ENCODE measurements around the gene MEGF10. TPM values are rescaled to one million over a fixed set of nuclear protein-coding genes. Genes with fewer than 3 reads are reported as not detected.
A peak's percentile ranks its signal among the peaks of the same experiment; 100 is the strongest.

Gene MEGF10
- total RNA-seq, 1 donor from 2014 or later, result 0.43 TPM

DNA sequence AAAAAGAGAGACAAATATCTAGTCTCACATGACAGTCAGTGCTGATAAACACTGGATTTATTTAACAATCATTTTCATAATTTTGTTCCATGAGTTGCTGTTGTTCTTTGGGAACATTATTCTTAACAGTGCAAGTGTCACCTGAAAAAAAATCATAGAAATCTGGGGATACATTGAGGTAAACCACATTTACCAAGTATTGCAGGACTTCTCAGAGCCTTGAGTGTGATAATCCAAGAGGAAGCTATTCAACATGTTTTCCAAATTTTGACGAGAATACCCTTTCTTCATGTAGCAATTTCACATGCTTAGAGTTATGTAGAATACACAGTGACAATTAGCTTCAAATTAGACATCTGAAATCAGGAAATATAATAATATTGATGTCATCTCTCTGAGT lies 108.5 kb downstream of the MEGF10 start:
- intact Hi-C loops (cut with DNase I), result no loop called here
- DNase-seq (ENCODE audit: missing footprints) (no peak), ATAC-seq (no peak)

DNA sequence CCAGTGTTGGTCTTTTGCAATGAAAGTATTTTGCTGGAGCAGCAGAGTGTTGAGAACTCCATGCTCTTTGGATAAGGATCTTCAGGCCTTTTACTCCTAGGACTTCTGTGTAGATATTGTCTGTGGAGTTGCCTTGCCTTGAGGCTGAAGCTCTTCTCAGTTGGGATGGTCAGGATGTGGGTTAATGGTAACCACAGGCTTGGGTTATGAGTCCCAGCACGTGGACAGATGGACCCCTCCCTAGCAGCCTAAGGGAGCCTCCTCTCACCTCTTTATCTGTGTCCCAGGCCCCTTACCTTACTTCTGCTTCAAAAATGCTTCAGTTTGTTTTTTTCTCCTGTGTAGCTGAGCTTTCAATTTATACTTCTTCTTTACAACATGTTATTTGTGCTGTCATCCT lies 109.9 kb downstream of the MEGF10 start:
- intact Hi-C loops (cut with DNase I), result no loop called here
- ATAC-seq (no peak), DNase-seq (ENCODE audit: missing footprints) (no peak)

DNA sequence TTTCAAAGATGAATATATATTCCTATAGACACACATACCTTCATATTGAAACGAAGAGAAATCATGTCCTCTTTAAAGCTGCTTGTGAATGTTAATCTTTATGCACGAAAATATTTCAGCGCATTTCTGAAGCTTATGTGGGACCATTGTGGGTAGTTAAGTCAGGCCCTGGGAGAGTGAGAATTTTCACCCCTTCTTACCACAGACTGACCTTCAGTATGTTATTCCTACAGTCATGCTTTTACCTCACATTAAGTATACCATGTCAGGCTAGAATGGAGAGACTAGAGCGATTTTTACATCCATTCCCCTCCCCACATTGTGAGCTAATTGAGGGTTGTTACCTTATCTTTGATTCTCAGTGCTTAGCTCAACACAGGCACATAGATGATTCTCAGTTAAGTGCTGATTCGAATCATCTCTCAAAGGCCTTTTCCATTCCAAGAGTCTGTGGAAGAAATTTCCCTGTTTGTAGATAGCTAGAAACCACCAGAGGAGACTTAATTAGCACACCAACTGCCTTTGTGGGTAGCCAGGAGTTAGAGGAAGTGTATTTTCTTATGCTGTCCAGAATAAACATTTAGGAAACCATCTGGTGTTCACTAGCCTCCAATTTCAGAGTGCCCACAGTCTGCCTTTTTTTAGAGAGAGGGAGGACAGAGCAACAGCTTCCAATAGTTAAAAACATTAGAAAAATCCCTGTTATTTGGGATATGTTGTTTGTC lies 110.5 kb downstream of the MEGF10 start:
- intact Hi-C loops (cut with DNase I), result no loop called here
- no peak for ATAC-seq
- DNase-seq (ENCODE audit: missing footprints), result no peak

DNA sequence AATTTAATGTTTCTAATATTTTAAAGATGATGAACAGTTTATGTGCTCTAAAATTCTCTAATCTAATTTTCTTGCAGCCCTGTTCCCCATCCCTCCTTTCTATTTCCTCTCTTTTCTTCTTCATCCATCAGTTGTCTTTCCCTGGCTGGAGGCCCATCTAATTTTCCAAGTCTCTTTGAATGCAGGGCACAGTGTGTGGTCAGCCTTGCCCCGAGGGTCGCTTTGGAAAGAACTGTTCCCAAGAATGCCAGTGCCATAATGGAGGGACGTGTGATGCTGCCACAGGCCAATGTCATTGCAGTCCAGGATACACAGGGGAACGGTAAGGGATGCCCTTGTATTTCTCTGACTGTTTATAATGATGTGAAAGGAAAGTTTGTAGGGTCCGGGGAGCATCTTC lies 111.8 kb downstream of the MEGF10 start:
- ATAC-seq (no peak), DNase-seq (ENCODE audit: missing footprints) (no peak)
- intact Hi-C loops (cut with DNase I), result no loop called here

DNA sequence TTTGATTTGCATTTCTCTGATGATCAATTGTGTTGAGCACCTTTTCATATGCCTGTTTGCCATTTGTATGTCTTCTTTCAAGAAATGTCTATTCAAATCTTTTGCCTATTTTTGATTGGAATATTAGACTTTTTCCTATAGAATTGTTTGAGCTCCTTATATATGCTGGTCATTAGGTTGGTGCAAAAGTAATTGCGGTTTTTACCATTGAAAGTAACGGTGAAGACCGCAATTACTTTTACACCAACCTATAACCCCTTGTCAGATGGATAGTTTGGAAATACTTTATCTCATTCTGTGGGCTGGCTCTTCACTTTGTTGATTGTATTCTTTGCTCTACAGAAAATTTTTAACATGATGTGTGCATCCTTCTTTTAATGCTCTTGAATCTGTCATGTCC lies 113.6 kb downstream of the MEGF10 start:
- ATAC-seq (no peak), DNase-seq (ENCODE audit: missing footprints) (no peak)

DNA sequence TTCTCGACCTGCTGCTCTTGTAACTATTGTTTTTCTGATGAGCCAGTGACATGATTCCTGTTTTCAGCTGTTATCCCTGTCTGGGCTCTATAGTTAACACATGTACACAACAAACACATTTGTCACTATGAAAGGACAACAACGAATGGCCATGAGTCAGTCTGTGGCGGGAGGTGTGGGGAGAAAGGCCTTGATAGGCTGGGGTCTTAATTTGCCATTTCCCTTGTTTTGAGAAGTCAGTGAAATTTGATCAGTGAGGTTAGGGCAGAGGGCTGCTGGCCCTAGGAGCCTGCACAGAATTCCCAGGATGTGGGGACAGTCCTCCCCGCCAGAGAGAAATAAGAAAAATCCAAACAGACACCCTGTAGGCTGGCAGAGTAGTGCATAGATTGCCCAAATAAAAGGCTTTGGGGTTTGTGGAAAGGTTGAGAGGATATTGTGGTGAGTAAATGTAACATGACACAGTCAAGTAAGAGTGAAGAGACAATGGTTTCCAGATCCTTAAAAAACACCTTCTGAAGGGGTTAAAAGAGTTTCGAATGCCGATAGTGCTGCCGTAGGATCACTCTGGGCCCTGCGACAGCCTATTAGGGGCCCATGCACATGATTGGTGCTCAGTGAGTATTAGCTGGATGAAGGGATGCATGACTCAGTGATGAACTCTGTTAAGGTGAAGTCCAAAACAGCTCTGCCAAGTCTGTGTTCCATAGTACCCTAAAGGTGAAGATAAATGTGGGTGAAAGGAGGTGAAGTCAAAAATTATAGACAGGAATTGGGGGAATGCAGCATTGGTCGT lies 115.9 kb downstream of the MEGF10 start:
- ATAC-seq, result no peak
- intact Hi-C loops (cut with DNase I), result no loop called here
- DNase-seq (ENCODE audit: missing footprints), result no peak

More for the DNA sequence above, 113.6 kb downstream of the MEGF10 start:
- intact Hi-C loops (cut with DNase I), result no loop called here

DNA sequence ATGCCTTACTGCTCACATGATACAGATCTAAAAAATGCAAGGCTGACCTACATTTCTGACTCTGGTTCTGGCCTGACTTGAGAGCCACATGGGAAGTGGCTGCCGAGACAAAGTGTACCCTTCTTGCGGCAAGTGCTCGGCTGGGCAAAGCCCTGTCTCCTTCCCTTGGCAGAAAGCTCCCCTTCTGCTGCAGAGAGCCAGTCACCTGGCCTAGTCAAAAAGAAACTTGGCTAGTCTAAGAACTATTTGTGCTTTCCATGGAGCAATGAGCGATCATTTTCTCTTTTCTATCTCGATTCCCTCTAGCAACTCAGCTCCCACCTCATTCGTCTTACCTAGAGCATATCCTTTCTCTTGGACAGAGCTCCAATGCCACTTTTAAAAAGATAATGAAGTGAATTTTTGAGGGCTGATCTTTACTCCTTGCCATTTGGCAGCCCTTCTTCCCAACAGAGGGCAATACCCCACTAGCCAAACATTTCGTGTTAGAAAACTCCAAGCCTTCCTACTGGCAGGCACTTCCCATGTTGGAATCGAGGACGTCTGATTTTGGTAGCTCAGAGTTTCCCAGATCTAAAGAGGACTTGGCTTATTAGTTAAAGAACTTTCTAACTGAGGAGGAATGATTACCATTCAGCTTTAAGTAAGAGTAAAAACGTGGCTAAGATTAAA lies 118.8 kb downstream of the MEGF10 start:
- DNase-seq (ENCODE audit: missing footprints) (no peak), ATAC-seq (peak; percentile 67)
- intact Hi-C loops (cut with DNase I), result no loop called here

DNA sequence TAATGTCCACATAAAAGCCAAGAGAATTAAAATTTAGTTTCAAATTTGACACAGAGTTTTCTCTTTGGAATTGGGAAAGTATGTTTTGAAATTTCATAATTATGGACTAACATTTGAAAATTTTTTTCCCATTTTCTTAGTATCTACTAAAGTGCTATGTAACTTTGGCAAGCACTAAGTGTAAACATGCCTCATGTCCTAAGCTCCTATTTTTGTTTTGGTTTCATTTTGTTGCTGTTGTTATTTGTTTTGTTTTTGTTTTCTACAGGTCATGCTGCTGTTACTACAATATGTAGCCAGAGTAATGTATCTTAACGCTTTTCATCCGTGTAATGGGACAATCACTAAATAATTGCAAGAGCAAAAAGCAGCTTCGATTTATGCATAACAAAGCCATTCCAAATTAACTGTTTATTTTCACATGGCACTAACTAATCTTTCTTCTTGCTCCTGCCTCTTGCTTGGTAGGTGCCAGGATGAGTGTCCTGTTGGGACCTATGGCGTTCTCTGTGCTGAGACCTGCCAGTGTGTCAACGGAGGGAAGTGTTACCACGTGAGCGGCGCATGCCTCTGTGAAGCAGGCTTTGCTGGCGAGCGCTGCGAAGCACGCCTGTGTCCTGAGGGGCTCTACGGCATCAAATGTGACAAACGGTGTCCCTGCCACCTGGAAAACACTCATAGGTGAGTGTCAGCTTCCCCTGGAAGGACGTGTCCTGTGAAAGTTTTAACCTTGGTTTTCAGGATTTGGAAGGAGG lies 119.5 kb downstream of the MEGF10 start:
- no peak for ATAC-seq
- intact Hi-C loops (cut with DNase I), result no loop called here

DNA sequence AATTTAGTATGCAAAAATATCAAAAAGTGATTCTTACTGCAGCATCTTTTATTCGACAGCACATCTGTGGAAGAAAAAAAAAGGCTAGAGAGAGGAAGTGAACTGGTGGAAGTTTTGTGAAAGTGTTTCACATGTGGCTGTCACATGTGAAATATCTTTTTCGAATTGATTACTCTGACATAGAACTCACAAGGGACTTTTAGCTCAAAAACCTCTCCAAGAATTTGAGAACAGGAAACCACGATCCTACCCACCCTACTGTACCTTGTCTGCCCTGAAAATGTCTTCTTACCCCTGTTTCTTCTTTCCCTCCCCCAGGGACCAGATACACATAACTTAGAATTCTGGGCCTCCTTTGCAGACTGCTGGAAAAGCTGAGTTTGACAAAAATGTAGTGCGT lies 120.4 kb downstream of the MEGF10 start:
- ATAC-seq (no peak), DNase-seq (ENCODE audit: missing footprints) (no peak)
- intact Hi-C loops (cut with DNase I), result no loop called here

More for the DNA sequence above, 119.5 kb downstream of the MEGF10 start:
- DNase-seq (ENCODE audit: missing footprints), result no peak

DNA sequence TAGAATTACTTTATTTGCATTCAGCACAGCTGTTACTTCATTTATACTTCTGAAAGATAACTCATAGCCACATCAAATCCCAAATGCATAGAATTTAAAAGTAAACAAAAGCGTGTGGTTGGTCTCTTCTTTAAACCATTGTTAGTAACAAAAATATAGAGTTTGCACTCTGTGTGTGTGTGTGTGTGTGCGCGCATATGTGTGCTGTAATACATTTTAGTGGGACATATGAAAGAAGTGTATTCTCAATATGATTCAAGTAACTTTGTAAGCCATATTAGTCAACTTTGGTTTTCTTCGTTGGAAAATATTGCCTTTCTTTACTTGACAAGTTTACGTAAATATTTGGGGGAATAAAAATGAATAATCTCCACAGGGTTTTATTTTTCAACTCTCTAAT lies 120.8 kb downstream of the MEGF10 start:
- no peak for ATAC-seq
- intact Hi-C loops (cut with DNase I), result no loop called here
- DNase-seq (ENCODE audit: missing footprints), result no peak

DNA sequence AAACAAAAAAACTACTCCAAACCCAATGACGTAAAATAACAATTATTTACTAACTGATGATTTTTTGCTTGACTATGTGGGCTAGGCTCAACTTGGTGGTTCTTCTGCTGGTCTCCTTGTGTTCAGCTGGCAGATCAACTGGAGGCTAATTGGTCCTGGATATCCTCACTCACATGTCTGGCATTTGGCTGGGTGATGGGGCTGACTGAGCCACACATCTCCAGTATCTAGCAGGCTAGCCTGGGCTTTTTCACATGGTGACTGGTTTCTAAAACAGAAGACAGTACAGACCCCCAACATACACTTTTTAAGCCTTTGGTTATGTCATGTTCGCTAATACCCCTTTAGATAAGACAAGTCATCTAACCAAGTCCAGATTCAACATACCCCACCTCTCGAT lies 122.1 kb downstream of the MEGF10 start:
- ATAC-seq (no peak), DNase-seq (ENCODE audit: missing footprints) (no peak)
- intact Hi-C loops (cut with DNase I), result no loop called here

DNA sequence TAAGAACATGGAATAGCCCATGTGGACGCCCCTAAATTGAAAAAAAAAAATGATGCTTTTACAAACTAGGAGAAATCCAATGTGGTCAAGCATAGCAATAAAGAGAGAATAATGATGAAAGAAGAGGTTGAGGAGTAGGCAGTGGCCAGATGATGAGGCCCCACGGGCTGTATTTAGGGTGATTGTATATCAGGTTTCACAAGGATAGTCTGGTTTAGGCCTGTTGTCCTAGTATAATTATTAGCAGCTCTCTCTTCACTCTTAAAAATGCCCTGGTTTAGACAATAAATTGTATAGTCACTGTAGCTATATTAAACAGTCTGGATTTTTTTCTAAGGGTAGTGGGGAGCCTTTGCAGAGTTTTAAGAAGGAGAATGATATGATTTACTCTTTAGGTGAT lies 124.4 kb downstream of the MEGF10 start:
- intact Hi-C loops (cut with DNase I), result no loop called here
- DNase-seq (ENCODE audit: missing footprints) (no peak), ATAC-seq (no peak)

DNA sequence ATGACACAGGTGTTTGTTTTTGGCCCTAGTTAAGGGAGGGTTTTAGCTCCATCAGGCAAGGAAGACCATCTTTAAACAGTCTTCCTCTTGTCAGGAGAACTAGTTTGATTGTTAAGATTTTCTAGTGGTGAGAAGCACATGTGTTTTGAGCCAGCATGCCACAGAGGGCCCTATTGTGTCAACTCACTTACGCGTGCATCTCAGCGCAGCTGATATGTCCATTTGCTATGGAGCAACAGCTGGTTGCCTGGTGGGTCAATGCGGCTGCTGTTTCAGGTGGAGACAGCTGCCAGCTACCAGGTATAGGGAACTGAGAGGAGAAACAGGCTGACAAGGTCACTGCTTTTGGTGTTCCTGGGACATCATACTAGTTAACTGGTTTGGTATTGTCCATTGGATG lies 126.3 kb downstream of the MEGF10 start:
- intact Hi-C loops (cut with DNase I), result no loop called here
- no peak for DNase-seq (ENCODE audit: missing footprints)

DNA sequence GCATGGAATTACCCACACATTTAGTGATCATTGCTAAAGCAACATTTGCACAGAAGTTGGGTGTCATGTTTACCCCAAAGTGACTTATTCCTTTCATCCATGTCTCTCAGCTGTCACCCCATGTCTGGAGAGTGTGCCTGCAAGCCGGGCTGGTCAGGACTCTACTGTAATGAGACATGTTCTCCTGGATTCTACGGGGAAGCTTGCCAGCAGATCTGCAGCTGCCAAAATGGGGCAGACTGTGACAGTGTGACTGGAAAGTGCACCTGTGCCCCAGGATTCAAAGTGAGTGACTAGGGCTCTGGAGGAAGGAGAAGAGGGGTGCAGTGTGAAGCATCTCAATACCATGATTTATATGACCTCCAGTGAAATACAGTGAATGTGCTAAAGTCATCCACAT lies 126.9 kb downstream of the MEGF10 start:
- DNase-seq (ENCODE audit: missing footprints), result no peak
- intact Hi-C loops (cut with DNase I), result no loop called here
- peak; percentile 42 for ATAC-seq

More for the DNA sequence above, 126.3 kb downstream of the MEGF10 start:
- no peak for ATAC-seq

DNA sequence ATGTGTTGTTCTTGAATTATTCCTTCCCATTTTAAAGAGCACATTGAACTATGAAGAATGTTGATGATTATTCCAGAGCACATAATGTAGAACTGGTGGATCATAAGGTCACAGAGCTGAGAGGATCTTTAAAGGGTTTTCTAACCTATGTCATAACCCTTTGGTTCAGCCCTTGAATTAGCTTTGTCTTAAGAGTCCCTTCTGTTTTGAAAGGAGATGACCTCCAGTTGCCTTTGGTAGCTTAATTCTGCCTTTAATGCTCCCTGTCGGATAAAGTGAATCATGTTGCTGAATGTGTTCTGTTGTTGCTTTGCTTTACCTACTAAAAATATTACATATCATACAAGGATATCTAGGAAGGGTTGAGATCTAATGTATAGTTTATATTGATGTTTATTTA lies 127.8 kb downstream of the MEGF10 start:
- DNase-seq (ENCODE audit: missing footprints) (no peak), ATAC-seq (no peak)
- intact Hi-C loops (cut with DNase I), result no loop called here

DNA sequence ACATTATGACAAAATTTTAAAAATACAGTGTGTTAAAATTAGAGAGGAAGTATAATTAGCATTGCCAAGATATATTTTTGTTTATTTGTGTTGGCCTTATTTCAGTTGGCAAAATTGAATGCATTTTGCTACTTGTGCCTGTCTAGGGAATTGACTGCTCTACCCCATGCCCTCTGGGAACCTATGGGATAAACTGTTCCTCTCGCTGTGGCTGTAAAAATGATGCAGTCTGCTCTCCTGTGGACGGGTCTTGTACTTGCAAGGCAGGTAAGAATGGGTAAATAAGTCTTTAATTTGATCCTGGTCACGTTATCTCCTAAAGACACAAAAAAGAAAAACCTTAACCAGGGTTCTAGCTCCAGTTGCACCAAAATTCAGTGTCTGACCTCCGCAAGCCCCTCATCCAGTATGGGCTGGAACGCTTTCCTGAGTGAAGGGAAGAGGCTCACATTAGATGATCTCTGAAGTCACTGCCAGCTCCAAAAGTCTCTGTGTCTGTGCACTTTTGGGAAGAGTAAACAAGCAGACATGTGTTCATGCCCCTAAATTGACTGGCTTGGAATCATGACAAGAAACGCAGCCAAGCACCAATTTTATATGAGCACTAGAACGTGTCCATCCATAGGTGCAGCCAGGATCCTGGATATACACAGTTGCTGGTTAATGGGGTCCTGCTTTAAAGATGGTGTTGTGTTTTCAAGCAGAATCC lies 128.5 kb downstream of the MEGF10 start:
- DNase-seq (ENCODE audit: missing footprints), result no peak
- intact Hi-C loops (cut with DNase I), result no loop called here
- ATAC-seq, result no peak

DNA sequence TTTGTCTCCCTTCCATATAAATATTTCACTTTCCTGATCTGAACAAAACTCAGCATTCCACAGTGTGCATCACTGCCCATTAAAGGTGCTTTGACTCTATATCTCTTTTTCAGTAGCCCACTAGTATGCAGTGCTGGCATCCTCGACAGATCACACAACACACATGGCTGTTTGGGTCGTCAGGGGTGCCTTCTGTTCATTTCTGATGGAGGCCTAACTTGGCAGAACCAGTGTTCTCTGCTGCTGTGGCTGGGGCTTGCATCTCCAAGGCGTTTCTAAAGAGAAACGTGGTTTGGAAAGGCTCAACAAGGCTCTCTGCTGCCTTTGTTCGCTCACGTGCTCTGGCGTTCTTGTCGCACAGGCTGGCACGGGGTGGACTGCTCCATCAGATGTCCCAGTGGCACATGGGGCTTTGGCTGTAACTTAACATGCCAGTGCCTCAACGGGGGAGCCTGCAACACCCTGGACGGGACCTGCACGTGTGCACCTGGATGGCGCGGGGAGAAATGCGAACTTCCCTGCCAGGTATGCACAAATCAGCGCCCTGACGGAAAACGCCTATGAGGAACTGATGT lies 129.2 kb downstream of the MEGF10 start:
- intact Hi-C loops (cut with DNase I), result no loop called here
- ATAC-seq (no peak), DNase-seq (ENCODE audit: missing footprints) (no peak)

DNA sequence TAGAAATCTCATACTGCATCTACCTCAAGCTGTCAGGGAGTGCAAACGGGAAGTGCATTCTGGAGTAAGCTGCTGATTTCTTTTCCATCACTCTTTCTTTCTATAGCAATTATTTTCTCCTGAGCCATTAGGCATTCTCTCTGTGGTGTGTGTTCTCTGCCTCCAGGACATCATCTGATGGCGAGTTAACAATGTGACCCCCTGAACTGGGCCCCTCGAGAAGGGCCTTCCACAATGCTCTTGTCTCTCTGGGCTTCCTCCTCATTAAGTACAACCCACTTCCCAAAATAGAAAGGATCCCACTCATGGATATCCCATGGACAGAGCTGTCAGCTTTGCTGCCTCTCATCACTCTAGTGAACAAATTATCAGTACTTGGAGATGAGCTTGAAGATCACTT lies 130.2 kb downstream of the MEGF10 start:
- ATAC-seq (no peak), DNase-seq (ENCODE audit: missing footprints) (no peak)

More for the DNA sequence above, 130.2 kb downstream of the MEGF10 start:
- intact Hi-C loops (cut with DNase I), result no loop called here
